Ascending aorta (tissue), 2 donors: ENCODE measurements around the gene GDF10. TPM values are rescaled to one million over a fixed set of nuclear protein-coding genes. Genes with fewer than 3 reads are reported as not detected.

Experiments used
- DNase-seq, 2 donors: peaks; one replicate each; pipeline ENCODE4 v3.0.0-alpha.2; 2019; ENCODE audit warnings: low spot score in 2 of 2
- H3K27ac ChIP-seq, 2 donors: fragments of 200-600 bp; sonication (generic); one replicate each; pipeline ENCODE4 v1.5.1; 2016 to 2017; ENCODE audit warnings: mild to moderate bottlenecking in 1 of 2
- H3K27me3 ChIP-seq: fragments of 200-600 bp; sonication (generic); one replicate; pipeline ENCODE4 v1.5.1; 2017
- H3K36me3 ChIP-seq, 2 donors: fragments of 200-600 bp; sonication (generic); one replicate each; pipeline ENCODE4 v1.5.1; 2016
- H3K4me1 ChIP-seq, 2 donors: fragments of 200-600 bp; sonication (generic); one replicate each; pipeline ENCODE4 v1.5.1; 2016 to 2017; ENCODE audit warnings: mild to moderate bottlenecking in 1 of 2
- H3K4me3 ChIP-seq, 2 donors: fragments of 200-600 bp; sonication (generic); one replicate each; pipeline ENCODE4 v1.5.1; 2016 to 2017; ENCODE audit warnings: mild to moderate bottlenecking in 1 of 2
- H3K9me3 ChIP-seq, 2 donors: fragments of 200-600 bp; sonication (generic); one replicate each; pipeline ENCODE4 v1.5.1; 2016
- CTCF ChIP-seq, 3 experiments: fragments of 200-600 bp in 2 of 3; fragments of 450-650 bp in 1 of 3; sonication (generic) in 2 of 3; IDR thresholded peaks; one replicate each; pipeline ENCODE4 v1.5.1; 2016 to 2019; ENCODE audit warnings: antibody characterized with exemption in 3 of 3, mild to moderate bottlenecking in 1 of 3, moderate library complexity in 1 of 3
- intact Hi-C: fragments of 100-400 bp; cut with DNase I; formaldehyde crosslinking; loops from one replicate; pipeline ENCODE4 v1.15.1; 2023
- total RNA-seq: library from RNA; depleted of rRNA; stranded (reverse); fragments of >200 nt; gene quantifications from one replicate; pipeline ENCODE4 v1.1.0, GENCODE V29; 2016

GDF10 gene
- total RNA-seq, 1 donor from 2014 or later = 1.2 TPM

- no peak for DNase-seq
- Histone ChIP-seq H3K27me3 (no peaks in the 10 kb centered on the region), H3K4me3 (peak overlapping the region in 1 of 2 donors; percentile 77), H3K4me1 (peaks cover 0 to 31% of the 10 kb centered on the region in 2 donors), H3K9me3 (no peaks in the 10 kb centered on the region), H3K27ac (peak overlapping the region; percentile 48 to 49), H3K36me3 (no peaks in the 10 kb centered on the region)
- TF ChIP-seq CTCF (IDR thresholded peaks at IDR 0.05) = no peak
- intact Hi-C loops = loop anchor here (5.0 kb wide), 1 partner anchor 131 kb away; no protein-coding TSS in a partner anchor
Measured at GRCh38 chr10:47298715-47299114, 1.3 kb upstream of the GDF10 start.

GRCh38 chr10:47300429-47300931 is 483 bp downstream of the GDF10 start:
- peak in 2 of 3 experiments; percentile 13 to 23 for TF ChIP-seq CTCF (IDR thresholded peaks at IDR 0.05)
- Histone ChIP-seq H3K4me3 (peak overlapping the region; percentile 65 to 77), H3K27me3 (no peaks in the 10 kb centered on the region), H3K27ac (peak overlapping the region in 1 of 2 donors; percentile 48), H3K4me1 (peaks cover 0 to 31% of the 10 kb centered on the region in 2 donors), H3K9me3 (no peaks in the 10 kb centered on the region), H3K36me3 (no peaks in the 10 kb centered on the region)
- intact Hi-C loops = loop anchor here (2.0 kb wide), 1 partner anchor 44 kb away; no protein-coding TSS in a partner anchor
- no peak for DNase-seq

GRCh38 chr10:47301833-47302232 is 1.8 kb downstream of the GDF10 start:
- no peak for TF ChIP-seq CTCF (IDR thresholded peaks at IDR 0.05)
- Histone ChIP-seq H3K27ac (no peak overlapping the region), H3K4me1 (peaks cover 0 to 26% of the 10 kb centered on the region in 2 donors), H3K9me3 (no peaks in the 10 kb centered on the region), H3K4me3 (peak overlapping the region in 1 of 2 donors; percentile 77), H3K27me3 (no peaks in the 10 kb centered on the region), H3K36me3 (no peaks in the 10 kb centered on the region)
- no peak for DNase-seq
- intact Hi-C loops = loop anchor here (2.0 kb wide), 1 partner anchor 45 kb away; no protein-coding TSS in a partner anchor

GRCh38 chr10:47303105-47303504 is 3.1 kb downstream of the GDF10 start:
- H3K9me3 ChIP-seq = no peaks in the 10 kb centered on the region
- TF ChIP-seq CTCF (IDR thresholded peaks at IDR 0.05) = no peak
- H3K27ac ChIP-seq = no peak overlapping the region
- H3K4me3 ChIP-seq = no peak overlapping the region
- H3K36me3 ChIP-seq = no peaks in the 10 kb centered on the region
- no peak for DNase-seq
- intact Hi-C loops = no loop called here
- no peaks in the 10 kb centered on the region for H3K27me3 ChIP-seq
- peaks cover 0 to 26% of the 10 kb centered on the region in 2 donors for H3K4me1 ChIP-seq

- intact Hi-C loops = no loop called here
- H3K9me3 ChIP-seq = no peaks in the 10 kb centered on the region
- no peak for DNase-seq
- no peak overlapping the region for H3K27ac ChIP-seq
- peaks cover 0 to 22% of the 10 kb centered on the region in 2 donors for H3K4me1 ChIP-seq
- H3K36me3 ChIP-seq = no peaks in the 10 kb centered on the region
- no peaks in the 10 kb centered on the region for H3K27me3 ChIP-seq
- no peak for TF ChIP-seq CTCF (IDR thresholded peaks at IDR 0.05)
- no peak overlapping the region for H3K4me3 ChIP-seq
Measured at GRCh38 chr10:47303866-47304265, 3.9 kb downstream of the GDF10 start.
